GM18861 (cell line): ENCODE measurements around the gene TWIST2.

Experiments used
- ATAC-seq: cut with Tn5 transposase; IDR thresholded peaks from one replicate; pipeline ENCODE4 v1.9.1; 2021; ENCODE audit not compliant: unreplicated experiment

TWIST2 gene

GRCh38 chr2:238847841-238848690, at the start of gene TWIST2:
TSS of gene TWIST2 (plus strand) at chr2:238848085. CDS start at chr2:238848216, 131 bp downstream.
- no peak for ATAC-seq

GRCh38 chr2:238801791-238802190, 46.1 kb upstream of the TWIST2 start:
- no peak for ATAC-seq

GRCh38 chr2:238802957-238803356, 44.9 kb upstream of the TWIST2 start:
- ATAC-seq = no peak

- no peak for ATAC-seq
These were observed 43.7 kb upstream of the TWIST2 start for GRCh38 chr2:238803996-238804870.

GRCh38 chr2:238808761-238809160, 39.1 kb upstream of the TWIST2 start:
- ATAC-seq = no peak

GRCh38 chr2:238810321-238810720, 37.6 kb upstream of the TWIST2 start:
- ATAC-seq = no peak

GRCh38 chr2:238811293-238811692, 36.6 kb upstream of the TWIST2 start:
- no peak for ATAC-seq

GRCh38 chr2:238811759-238812158, 36.1 kb upstream of the TWIST2 start:
- ATAC-seq = no peak

GRCh38 chr2:238813109-238813508, 34.8 kb upstream of the TWIST2 start:
- ATAC-seq = no peak

GRCh38 chr2:238814815-238815214, 33.1 kb upstream of the TWIST2 start:
- no peak for ATAC-seq

GRCh38 chr2:238816291-238816690, 31.6 kb upstream of the TWIST2 start:
- ATAC-seq = no peak

GRCh38 chr2:238817382-238817781, 30.5 kb upstream of the TWIST2 start:
- no peak for ATAC-seq

- ATAC-seq = no peak
These were observed 30.0 kb upstream of the TWIST2 start for GRCh38 chr2:238817891-238818290.

GRCh38 chr2:238818561-238818960, 29.3 kb upstream of the TWIST2 start:
- ATAC-seq = no peak

GRCh38 chr2:238820197-238820596, 27.7 kb upstream of the TWIST2 start:
- no peak for ATAC-seq

- ATAC-seq = no peak
These were observed 27.0 kb upstream of the TWIST2 start for GRCh38 chr2:238820916-238821315.

GRCh38 chr2:238821391-238821790, 26.5 kb upstream of the TWIST2 start:
- ATAC-seq = no peak

- ATAC-seq = no peak
These were observed 25.8 kb upstream of the TWIST2 start for GRCh38 chr2:238821944-238822670.

- ATAC-seq = no peak
These were observed 24.9 kb upstream of the TWIST2 start for GRCh38 chr2:238822955-238823354.

- no peak for ATAC-seq
These were observed 16.7 kb upstream of the TWIST2 start for GRCh38 chr2:238831177-238831576.

- ATAC-seq = no peak
These were observed 12.9 kb upstream of the TWIST2 start for GRCh38 chr2:238834982-238835381.
